ENCODE results near the gene PMS1. TPM values are rescaled to one million over a fixed set of nuclear protein-coding genes. Genes with fewer than 3 reads are reported as not detected.
"Not testable (repeated sequence)": the region's sequence is repeated elsewhere in the genome, so short reads cannot be mapped to it uniquely, and the experiment has no call there.

PMS1 gene
- total RNA-seq, 2 donors from 2014 or later, result 17.6 to 20.1 TPM

GRCh38 chr2:189879716-189880081, 95.4 kb downstream of the PMS1 start:
- no peak overlapping the region for H3K4me3 ChIP-seq
- no peaks in the 10 kb centered on the region for H3K27me3 ChIP-seq
- peaks cover 11% of the 10 kb centered on the region for H3K4me1 ChIP-seq
- DNase-seq (no peak), ATAC-seq (no peak)
- WGBS, 2 donors, result 94 to 96% methylated on average over 8 of the region's 8 CpGs
- no peak for TF ChIP-seq POLR2A (IDR thresholded peaks at IDR 0.05)
- no peak for TF ChIP-seq CTCF (IDR thresholded peaks at IDR 0.05)
- no peaks in the 10 kb centered on the region for H3K36me3 ChIP-seq (replicated peaks in 1 of 2; ENCODE audit: insufficient read depth in 1 of 2, low read depth in 2 of 2)
- intact Hi-C loops (cut with DNase I), result no loop called here
- H3K9me3 ChIP-seq, result no peaks in the 10 kb centered on the region
- H3K27ac ChIP-seq, result no peak overlapping the region

- DNase-seq (no peak), ATAC-seq (no peak)
- H3K9me3 ChIP-seq, result no peaks in the 10 kb centered on the region
- intact Hi-C loops (cut with DNase I), result no loop called here
- H3K4me3 ChIP-seq, result no peak overlapping the region
- no peak overlapping the region for H3K27ac ChIP-seq
- H3K27me3 ChIP-seq, result no peaks in the 10 kb centered on the region
- TF ChIP-seq POLR2A (IDR thresholded peaks at IDR 0.05), result no peak
- 40 to 58% methylated on average over 2 of the region's 2 CpGs for WGBS, 2 donors
- H3K36me3 ChIP-seq (replicated peaks in 1 of 2; ENCODE audit: insufficient read depth in 1 of 2, low read depth in 2 of 2), result no peaks in the 10 kb centered on the region
- peaks cover 11% of the 10 kb centered on the region for H3K4me1 ChIP-seq
These were observed 96.2 kb downstream of the PMS1 start for GRCh38 chr2:189880429-189880828.

GRCh38 chr2:189880832-189881492, 96.7 kb downstream of the PMS1 start:
- intact Hi-C loops (cut with DNase I), result no loop called here
- ATAC-seq, result no peak

GRCh38 chr2:189885368-189885767, 101.1 kb downstream of the PMS1 start:
- intact Hi-C loops (cut with DNase I), result no loop called here
- H3K9me3 ChIP-seq, result no peaks in the 10 kb centered on the region
- WGBS, 2 donors, result 60 to 65% methylated on average over 2 of the region's 2 CpGs
- TF ChIP-seq CTCF (IDR thresholded peaks at IDR 0.05), result no peak
- TF ChIP-seq POLR2A (IDR thresholded peaks at IDR 0.05), result no peak
- ATAC-seq, result no peak
- DNase-seq, result no peak
- H3K27me3 ChIP-seq, result no peaks in the 10 kb centered on the region
- H3K4me3 ChIP-seq, result no peak overlapping the region
- H3K36me3 ChIP-seq (replicated peaks in 1 of 2; ENCODE audit: insufficient read depth in 1 of 2, low read depth in 2 of 2), result no peaks in the 10 kb centered on the region
- no peak overlapping the region for H3K27ac ChIP-seq
- peaks cover 9% of the 10 kb centered on the region for H3K4me1 ChIP-seq

More at GRCh38 chr2:189880832-189881492, 96.7 kb downstream of the PMS1 start:
- Histone ChIP-seq H3K36me3 (replicated peaks in 1 of 2; ENCODE audit: insufficient read depth in 1 of 2, low read depth in 2 of 2) (no peaks in the 10 kb centered on the region), H3K4me3 (no peak overlapping the region), H3K27ac (no peak overlapping the region), H3K27me3 (no peaks in the 10 kb centered on the region), H3K4me1 (peaks cover 11% of the 10 kb centered on the region), H3K9me3 (no peaks in the 10 kb centered on the region)
- no peak for DNase-seq
- TF ChIP-seq POLR2A (IDR thresholded peaks at IDR 0.05) (no peak), CTCF (IDR thresholded peaks at IDR 0.05) (no peak)
- WGBS, 2 donors, result 33% methylated on average over 5 of the region's 5 CpGs

GRCh38 chr2:189892546-189893294, 108.5 kb downstream of the PMS1 start:
- intact Hi-C loops (cut with DNase I); H3K27ac ChIP-seq; H3K4me1 ChIP-seq; H3K27me3 ChIP-seq; H3K9me3 ChIP-seq; ATAC-seq; H3K4me3 ChIP-seq; H3K36me3 ChIP-seq (replicated peaks in 1 of 2; ENCODE audit: insufficient read depth in 1 of 2, low read depth in 2 of 2): not testable (repeated sequence)
- DNase-seq, result peak in 1 of 4 donors; percentile 22
- 54% methylated on average over 6 to 7 of the region's 7 CpGs for WGBS, 2 donors
